ENCODE data around the gene MRPS22. TPM values are rescaled to one million over a fixed set of nuclear protein-coding genes. Genes with fewer than 3 reads are reported as not detected.

Gene MRPS22
- total RNA-seq, 1 donor from 2014 or later: 87.7 TPM

DNA sequence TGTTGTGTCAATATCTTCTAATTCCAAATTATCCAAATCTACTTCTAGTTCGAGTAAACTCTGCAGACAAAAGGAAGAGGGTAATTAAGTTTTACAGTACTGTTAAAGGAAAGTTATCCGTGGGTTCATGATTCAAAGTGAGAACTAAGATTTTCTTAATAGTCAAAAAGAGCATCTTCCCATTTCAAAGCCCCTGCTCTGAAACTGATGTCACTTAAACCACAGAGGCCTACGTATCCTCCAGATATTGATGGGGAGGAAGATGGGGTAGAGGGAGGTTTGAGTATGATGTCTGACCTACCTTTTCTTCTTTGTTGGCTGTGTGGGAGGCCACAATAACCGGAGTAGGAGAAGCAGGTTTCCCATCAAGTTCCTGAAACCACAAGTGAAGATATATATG is 14.1 kb downstream of the MRPS22 start:
- TF ChIP-seq, protein P1, sequence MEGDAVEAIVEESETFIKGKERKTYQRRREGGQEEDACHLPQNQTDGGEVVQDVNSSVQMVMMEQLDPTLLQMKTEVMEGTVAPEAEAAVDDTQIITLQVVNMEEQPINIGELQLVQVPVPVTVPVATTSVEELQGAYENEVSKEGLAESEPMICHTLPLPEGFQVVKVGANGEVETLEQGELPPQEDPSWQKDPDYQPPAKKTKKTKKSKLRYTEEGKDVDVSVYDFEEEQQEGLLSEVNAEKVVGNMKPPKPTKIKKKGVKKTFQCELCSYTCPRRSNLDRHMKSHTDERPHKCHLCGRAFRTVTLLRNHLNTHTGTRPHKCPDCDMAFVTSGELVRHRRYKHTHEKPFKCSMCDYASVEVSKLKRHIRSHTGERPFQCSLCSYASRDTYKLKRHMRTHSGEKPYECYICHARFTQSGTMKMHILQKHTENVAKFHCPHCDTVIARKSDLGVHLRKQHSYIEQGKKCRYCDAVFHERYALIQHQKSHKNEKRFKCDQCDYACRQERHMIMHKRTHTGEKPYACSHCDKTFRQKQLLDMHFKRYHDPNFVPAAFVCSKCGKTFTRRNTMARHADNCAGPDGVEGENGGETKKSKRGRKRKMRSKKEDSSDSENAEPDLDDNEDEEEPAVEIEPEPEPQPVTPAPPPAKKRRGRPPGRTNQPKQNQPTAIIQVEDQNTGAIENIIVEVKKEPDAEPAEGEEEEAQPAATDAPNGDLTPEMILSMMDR (IDR thresholded peaks at IDR 0.05; ENCODE audit: borderline replicate concordance): no peak
- no peaks in the 10 kb centered on the region for H3K9me3 ChIP-seq (replicated peaks)

DNA sequence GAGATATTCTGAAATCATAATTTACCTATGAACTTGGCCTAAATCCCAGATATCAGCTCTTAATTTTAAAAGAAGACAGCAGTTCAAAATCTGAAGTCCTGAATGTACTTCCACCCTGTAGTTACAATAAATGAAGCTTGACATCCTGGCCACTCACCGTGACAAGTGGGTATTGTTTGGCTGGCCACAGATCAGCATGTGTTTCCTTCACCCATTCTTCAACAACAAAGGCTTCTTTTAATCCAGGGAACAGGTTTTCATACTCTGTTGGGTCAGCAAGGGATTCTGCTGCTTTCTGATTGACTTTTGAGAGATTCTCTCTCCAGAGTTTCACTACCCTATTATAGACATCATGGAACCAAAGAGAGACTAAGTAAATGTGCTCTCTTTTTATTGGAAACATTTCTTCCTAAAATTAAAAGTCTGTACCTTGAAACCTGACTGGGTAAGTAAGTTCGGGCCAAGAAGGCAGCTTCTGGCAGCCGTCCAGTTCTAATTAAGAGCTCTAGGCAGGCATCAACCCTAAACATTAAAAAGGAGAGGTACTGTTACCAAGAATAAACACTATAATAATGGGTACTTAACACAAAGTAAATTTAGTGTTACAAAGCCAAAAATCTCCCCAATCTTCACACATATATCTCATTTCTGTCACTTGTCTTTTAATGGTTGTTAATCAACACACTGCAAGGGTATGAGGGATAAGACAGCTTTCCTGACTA is 15.2 kb downstream of the MRPS22 start:
- peaks cover 100% of the 10 kb centered on the region for H3K36me3 ChIP-seq
- H3K4me1 ChIP-seq: peaks cover 6% of the 10 kb centered on the region
- H3K9me3 ChIP-seq (replicated peaks): no peaks in the 10 kb centered on the region
- H3K27me3 ChIP-seq (ENCODE audit: low read depth): no peaks in the 10 kb centered on the region
- intact Hi-C loops (cut with micrococcal nuclease): no loop called here
- TF ChIP-seq, protein P1 (IDR thresholded peaks at IDR 0.05; ENCODE audit: borderline replicate concordance): no peak
- no peak overlapping the region for H3K27ac ChIP-seq (replicated peaks)
- DNase-seq: no peak
- no peak overlapping the region for H3K4me3 ChIP-seq

More for the DNA sequence above, 14.1 kb downstream of the MRPS22 start:
- Histone ChIP-seq H3K4me1 (peaks cover 6% of the 10 kb centered on the region), H3K36me3 (peaks cover 100% of the 10 kb centered on the region), H3K27ac (replicated peaks) (no peak overlapping the region), H3K27me3 (ENCODE audit: low read depth) (no peaks in the 10 kb centered on the region), H3K4me3 (no peak overlapping the region)
- intact Hi-C loops (cut with micrococcal nuclease): no loop called here
- no peak for DNase-seq

DNA sequence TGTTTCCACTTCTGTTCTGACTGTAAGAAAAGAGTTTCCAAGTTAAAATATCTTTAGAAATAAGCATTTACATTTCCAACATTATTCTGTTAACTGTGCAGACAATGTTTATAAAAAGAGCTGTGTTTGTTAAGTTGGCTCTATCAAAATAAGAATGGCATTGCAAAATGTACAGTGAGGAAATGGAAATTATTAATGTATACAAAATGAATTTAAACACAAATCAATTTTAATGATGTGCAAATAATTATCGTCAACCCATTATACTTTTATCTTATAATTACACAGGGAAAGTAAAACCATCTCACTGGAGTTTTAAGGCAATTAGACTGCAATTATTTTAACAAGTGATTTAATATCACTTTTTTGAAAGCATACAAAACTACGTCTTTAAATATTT is 17.5 kb downstream of the MRPS22 start:
- Histone ChIP-seq H3K4me1 (peaks cover 6% of the 10 kb centered on the region), H3K9me3 (replicated peaks) (no peaks in the 10 kb centered on the region), H3K36me3 (peaks cover 100% of the 10 kb centered on the region), H3K27me3 (ENCODE audit: low read depth) (no peaks in the 10 kb centered on the region), H3K4me3 (no peak overlapping the region), H3K27ac (replicated peaks) (no peak overlapping the region)
- TF ChIP-seq, protein P1 (IDR thresholded peaks at IDR 0.05; ENCODE audit: borderline replicate concordance): no peak
- intact Hi-C loops (cut with micrococcal nuclease): no loop called here
- no peak for DNase-seq

DNA sequence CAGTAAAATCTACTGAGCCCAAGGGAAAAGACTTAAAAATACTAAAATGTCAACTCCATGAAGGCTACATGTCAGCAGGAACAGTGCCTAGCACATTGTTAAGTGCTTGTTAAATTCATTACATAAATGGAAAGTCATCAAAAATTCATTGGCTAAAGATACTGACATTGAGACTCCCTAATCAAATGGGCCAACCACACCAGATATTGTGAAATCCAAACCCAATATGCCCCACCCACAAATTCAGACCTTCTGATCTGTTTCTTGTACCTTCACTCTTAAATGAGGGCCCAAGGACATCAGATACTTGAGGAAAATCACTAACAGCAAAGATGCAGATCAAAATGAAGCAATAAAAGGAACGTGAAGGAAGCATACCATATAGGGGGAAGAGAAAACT is 20.7 kb downstream of the MRPS22 start:
- Histone ChIP-seq H3K27me3 (ENCODE audit: low read depth) (no peaks in the 10 kb centered on the region), H3K36me3 (peaks cover 100% of the 10 kb centered on the region), H3K4me1 (peaks cover 9% of the 10 kb centered on the region), H3K9me3 (replicated peaks) (no peaks in the 10 kb centered on the region), H3K4me3 (no peak overlapping the region), H3K27ac (replicated peaks) (no peak overlapping the region)
- intact Hi-C loops (cut with micrococcal nuclease): no loop called here
- TF ChIP-seq, protein P1 (IDR thresholded peaks at IDR 0.05; ENCODE audit: borderline replicate concordance): no peak
- no peak for DNase-seq

DNA sequence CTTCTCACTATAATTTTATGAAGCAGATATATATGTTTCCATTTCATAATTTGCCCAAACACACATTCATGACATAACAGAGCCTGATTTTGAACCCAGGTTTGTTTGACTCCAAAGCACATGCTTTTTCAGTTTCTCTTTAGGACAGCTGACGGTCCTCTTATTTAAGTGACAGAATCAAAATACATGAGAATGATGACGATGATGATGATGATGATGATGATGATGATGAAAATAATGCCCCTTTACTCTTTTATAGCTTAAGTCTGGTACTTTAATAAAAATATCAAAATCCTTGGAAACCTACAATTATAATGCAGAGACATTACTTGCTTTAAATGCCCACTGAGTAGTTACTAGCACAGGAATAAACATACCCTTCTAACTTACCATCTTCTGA is 30.3 kb downstream of the MRPS22 start:
- intact Hi-C loops (cut with micrococcal nuclease): no loop called here
- Histone ChIP-seq H3K4me3 (no peak overlapping the region), H3K36me3 (peaks cover 100% of the 10 kb centered on the region)

More for the DNA sequence above, 30.3 kb downstream of the MRPS22 start:
- H3K27me3 ChIP-seq (ENCODE audit: low read depth): no peaks in the 10 kb centered on the region
- no peak for DNase-seq
- TF ChIP-seq, protein P1 (IDR thresholded peaks at IDR 0.05; ENCODE audit: borderline replicate concordance): no peak
- H3K4me1 ChIP-seq: peaks cover 12% of the 10 kb centered on the region
- H3K9me3 ChIP-seq (replicated peaks): no peaks in the 10 kb centered on the region
- no peak overlapping the region for H3K27ac ChIP-seq (replicated peaks)

Measured in left ventricle myocardium inferior (tissue), 1 donor.